HG02610 (cell line): ENCODE data around the gene CBLIF.
"Not testable (repeated sequence)": the region's sequence is repeated elsewhere in the genome, so short reads cannot be mapped to it uniquely, and the experiment has no call there.

Experiments used
- ATAC-seq: cut with Tn5 transposase; IDR thresholded peaks from one replicate; pipeline ENCODE4 v1.9.1; 2021; ENCODE audit warnings: mild to moderate bottlenecking, moderate library complexity; ENCODE audit not compliant: unreplicated experiment

Gene CBLIF

DNA sequence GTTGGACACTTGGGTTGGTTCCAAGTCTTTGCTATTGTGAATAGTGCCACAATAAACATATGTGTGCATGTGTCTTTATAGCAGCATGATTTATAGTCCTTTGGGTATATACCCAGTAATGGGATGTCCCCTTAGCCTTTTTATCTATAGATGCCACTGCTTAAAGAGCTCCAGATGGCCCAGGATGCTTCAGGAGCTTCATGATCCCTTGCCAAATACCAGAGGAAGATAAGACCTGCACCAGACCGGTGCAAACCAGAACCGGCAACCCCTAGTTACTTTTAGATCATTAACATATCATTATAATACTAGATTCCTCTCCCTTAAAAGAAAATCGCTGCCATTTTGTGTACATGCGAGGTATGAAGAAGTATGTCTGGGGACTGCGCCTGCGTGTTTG, 3.1 kb upstream of the CBLIF start:
- not testable (repeated sequence) for ATAC-seq

DNA sequence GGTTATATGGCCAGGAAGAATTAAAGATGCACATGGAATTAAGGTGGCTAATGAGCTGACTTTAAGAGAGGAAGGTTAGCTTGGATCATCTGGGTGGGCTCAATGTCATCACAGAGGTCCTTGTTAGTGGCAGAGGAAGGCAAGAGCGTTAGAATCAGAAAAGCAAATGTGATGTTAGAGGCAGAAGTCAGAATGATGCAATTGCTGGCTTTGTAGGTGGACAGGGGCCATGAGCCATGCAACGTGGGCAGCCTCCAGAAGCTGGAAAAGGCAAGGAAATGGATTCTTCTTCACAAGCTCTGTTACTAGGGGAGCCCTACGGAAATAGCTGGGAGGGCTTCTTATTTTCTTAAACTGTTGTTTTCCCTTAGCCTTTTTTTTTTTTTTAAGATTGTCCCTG, 2.3 kb upstream of the CBLIF start:
- ATAC-seq: no peak

- no peak for ATAC-seq
These were observed 1.3 kb upstream of the CBLIF start for GRCh38 chr11:59846556-59846955.

DNA sequence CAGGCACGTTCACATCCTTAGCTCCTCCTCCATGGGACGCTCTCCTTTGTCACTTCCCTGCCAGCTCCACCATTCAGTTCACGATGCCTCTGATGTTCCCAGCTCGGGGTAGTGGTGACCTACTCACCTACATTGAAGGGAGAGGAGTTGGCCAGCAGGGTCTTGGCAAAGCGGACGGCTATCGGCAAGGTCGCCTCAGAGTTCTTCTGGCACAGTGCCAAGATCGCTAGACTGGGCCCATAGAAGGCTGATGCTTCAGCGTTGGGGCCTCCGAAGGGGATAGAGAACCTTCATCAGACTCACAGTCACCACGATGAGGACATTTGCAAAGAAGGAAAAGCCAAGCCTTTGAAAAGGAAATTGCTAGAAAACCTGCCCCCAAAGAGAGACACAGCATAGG, 3.0 kb downstream of the CBLIF start:
- no peak for ATAC-seq

- no peak for ATAC-seq
These were observed 3.8 kb downstream of the CBLIF start for GRCh38 chr11:59841514-59841913.

DNA sequence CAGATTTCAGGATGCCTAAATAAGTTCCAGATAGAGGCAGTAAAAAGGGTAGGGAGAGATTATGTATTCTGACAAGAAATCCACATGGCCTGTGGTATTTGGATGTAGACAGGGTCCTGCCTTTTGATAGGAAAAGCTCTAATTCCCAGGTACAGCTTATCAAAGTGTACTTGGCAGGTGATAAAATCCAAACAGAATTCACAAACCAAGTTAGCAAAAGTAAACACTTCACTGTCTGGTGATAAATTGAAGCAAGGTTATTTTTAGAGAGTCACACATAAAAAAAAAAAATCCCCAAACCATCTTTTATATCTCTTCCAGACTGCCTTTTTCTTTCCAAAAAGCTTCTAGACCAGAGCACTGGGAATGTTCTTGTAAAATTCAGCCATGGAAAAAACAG, 5.7 kb downstream of the CBLIF start:
- ATAC-seq: no peak

- ATAC-seq: no peak
These were observed 11.7 kb downstream of the CBLIF start for GRCh38 chr11:59833602-59834001.

DNA sequence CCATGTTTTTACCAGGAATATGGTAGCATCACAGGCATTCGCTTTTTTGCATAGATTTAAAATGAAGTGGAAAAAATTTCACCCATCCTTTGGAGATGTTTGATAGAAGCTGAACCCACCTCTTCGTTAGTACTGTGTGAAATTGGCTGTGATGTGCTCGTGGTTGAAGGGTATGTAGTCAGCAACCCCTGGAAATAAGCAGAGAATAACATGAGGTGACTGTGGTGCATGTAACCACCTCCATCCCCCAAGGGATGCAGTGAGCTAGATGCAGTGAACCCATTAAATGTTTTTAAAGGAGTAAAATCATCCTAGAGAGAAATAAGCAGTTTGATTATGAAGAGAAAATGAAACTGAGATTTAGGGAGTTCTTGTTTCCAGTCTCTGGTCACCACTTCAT, 15.9 kb downstream of the CBLIF start:
- no peak for ATAC-seq

- peak; percentile 82 for ATAC-seq
These were observed 22.2 kb downstream of the CBLIF start for GRCh38 chr11:59822989-59823566.

- ATAC-seq: no peak
These were observed 26.7 kb downstream of the CBLIF start for GRCh38 chr11:59818572-59818971.

GRCh38 chr11:59816434-59816833, 28.9 kb downstream of the CBLIF start:
- not testable (repeated sequence) for ATAC-seq

DNA sequence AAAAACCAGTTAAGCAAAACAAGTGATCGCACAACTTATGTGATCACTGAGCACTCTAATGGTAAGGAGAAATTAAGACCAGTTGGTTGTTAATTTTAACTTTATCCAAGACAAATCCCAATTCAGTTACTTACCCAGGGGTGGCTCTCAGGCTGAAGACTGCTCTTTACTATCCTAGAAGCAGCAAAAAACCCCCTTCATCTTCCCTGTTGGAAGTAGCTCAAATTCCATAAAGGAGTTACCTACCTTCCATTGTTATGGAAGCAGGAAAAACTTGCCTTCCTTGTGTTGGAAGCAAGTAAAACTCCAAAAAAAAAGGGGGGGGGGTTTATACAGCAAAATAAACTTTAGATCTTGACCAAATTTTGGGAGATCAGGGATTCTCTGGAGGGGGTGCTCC, 29.5 kb downstream of the CBLIF start:
- ATAC-seq: no peak

DNA sequence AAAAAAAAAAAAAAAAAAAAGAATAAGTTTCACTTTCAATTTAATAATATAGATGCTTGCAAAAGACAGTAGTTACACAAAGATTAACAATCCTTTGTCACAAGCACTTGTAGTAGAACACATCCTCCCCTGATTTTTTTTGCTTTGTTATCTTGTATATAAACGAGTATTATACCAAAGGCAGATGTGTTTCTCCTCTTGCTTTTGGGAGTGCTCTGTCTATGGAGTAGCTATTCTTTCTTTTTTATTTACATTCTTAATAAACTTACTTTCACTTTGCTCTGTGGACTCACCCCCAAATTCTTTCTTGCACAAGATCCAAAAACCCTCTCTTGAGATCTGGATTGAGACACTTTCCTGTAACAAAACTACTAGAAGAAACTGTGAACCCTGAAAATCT, 31.3 kb downstream of the CBLIF start:
- no peak for ATAC-seq

- ATAC-seq: no peak
These were observed 31.9 kb downstream of the CBLIF start for GRCh38 chr11:59813364-59813763.

GRCh38 chr11:59812220-59812619, 33.1 kb downstream of the CBLIF start:
- ATAC-seq: no peak

GRCh38 chr11:59810911-59811259, 34.4 kb downstream of the CBLIF start:
- ATAC-seq: no peak

GRCh38 chr11:59810189-59810910, 34.9 kb downstream of the CBLIF start, which contains the start of gene MRPL16:
Gene MRPL16 (minus strand): TSS chr11:59810778. CDS start chr11:59810658, 120 bp downstream.
- ATAC-seq: peak; percentile 98

GRCh38 chr11:59807047-59807610, 38.2 kb downstream of the CBLIF start:
- ATAC-seq: no peak

- ATAC-seq: no peak
These were observed 41.2 kb downstream of the CBLIF start for GRCh38 chr11:59804061-59804460.

DNA sequence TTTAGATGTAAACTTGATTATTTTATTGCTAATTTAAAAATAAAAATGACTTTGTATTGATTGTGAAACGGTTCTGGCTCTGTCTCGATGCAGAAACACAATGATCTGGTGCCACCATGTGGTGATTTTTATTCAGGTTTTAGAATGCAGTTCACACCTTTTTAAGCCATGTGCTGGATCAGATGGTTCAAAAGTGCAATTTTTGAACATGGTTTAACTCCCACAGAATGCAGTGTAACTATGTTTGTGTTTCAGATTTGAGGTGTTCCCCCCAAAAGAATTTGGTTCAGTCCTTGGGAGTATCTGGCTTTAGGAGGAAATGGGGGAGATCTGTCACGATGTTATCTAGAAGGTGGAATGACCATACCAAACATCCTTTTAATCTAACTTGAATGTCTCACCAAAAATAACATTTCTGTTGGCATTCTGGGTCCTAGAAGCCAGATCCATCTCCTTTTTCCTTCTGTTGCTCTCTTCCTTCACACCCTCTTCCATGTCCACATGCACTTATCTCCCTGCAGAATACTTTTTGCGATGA, 42.6 kb downstream of the CBLIF start:
- ATAC-seq: no peak

DNA sequence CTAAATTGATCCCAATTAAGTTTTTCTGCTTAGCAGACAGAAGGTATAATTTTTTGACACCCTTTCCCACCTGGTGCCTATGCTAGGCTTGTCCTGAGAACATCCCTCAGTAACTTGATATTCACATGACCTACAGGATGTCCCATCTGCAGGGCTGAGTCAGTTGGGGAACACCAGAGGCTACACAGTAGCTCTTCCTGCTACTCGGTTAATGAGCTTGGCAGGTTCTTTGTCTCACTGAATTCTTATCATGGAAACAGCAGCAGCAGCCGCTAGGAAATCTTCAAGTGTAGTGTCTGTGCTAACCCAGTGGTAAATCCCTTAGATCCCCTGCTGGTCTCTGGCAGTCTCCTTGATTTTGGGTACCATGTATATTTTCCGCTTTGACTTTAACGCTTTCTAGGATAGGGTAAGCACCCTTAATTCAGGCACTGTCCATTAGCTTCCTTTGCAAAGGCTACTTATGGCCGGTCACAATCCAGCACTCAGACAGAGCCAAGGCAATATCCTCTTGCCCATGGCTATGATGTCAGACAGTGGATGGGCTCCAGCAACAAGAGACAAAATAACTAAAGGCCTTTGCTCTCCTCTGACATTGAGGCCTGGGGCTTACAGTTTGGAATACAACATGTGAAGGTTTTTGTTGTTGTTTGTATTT, 43.2 kb downstream of the CBLIF start:
- ATAC-seq: no peak
